Mammary epithelial cell (primary cell): ENCODE measurements around the gene HOXC6.

Experiments used
- CTCF ChIP-seq, 2 donors: IDR thresholded peaks in 1 of 2; conservative IDR thresholded peaks in 1 of 2; 2 replicates each; pipeline ENCODE4 v1.5.1; 2011 to 2012; ENCODE audit warnings: inconsistent platforms in 2 of 2, low read length in 2 of 2, mild to moderate bottlenecking in 2 of 2, control low read depth in 1 of 2, low read depth in 1 of 2; ENCODE audit not compliant: insufficient read depth in 1 of 2; ENCODE audit errors: extremely low read depth in 1 of 2
- EZH2 ChIP-seq: IDR thresholded peaks from 2 replicates; pipeline ENCODE4 v1.6.1; 2012; ENCODE audit warnings: low read length, inconsistent platforms, borderline replicate concordance

DNA sequence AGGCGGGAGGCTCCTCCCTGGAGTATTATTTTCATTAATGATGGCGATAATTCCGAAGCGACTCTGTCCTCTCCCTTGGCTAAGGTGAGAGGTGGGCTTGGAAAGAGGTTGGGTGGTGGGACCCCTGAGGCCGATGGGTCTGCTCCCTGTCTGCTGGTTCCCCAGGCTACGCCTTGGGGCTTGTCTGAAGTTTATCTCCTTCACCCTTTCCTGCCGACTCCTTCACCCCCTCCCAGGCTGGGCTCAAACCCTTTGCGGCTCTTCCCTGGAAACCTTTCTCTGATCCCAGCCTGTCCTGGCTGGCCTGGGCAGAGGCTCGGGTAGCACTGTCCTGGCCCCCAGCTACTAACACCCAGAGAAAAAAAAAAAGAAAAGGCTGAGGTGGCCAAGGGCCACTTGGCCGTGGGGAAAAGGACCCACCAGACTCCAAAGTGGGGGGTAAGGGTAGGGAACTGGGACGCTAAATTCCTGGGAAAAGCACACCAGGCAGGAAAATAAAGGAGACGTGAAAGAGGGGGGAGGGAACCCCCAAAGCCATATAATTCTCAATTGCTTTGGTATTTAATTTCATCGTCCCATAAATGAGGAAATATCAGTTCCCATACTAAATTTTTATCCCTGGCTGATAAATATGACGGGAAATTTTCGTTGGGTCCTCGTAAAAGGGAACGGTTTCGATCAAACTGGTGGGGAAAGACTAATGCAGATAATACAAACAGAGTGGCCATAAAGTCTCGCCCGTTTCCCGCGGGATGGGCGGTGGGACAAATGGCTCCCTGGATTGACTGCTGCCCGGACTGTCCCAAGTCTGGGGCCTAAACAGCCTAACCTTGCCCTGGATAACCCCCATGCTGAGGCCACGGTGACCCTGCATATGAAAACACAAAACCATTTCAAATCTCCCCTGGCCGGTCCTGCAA, 45.3 kb upstream of the HOXC6 start:
- no peak for TF ChIP-seq CTCF (conservative IDR thresholded peaks at IDR 0.05 in 1 of 2, IDR thresholded peaks at IDR 0.05 in 1 of 2; ENCODE audit: extremely low read depth in 1 of 2, insufficient read depth in 1 of 2, low read depth in 1 of 2, low read length in 2 of 2)
- no peak for TF ChIP-seq EZH2
